Measurements from ENCODE around the gene KRT84. TPM values are rescaled to one million over a fixed set of nuclear protein-coding genes. Genes with fewer than 3 reads are reported as not detected.

Gene KRT84
- total RNA-seq, 1 donor from 2014 or later: not detected

DNA sequence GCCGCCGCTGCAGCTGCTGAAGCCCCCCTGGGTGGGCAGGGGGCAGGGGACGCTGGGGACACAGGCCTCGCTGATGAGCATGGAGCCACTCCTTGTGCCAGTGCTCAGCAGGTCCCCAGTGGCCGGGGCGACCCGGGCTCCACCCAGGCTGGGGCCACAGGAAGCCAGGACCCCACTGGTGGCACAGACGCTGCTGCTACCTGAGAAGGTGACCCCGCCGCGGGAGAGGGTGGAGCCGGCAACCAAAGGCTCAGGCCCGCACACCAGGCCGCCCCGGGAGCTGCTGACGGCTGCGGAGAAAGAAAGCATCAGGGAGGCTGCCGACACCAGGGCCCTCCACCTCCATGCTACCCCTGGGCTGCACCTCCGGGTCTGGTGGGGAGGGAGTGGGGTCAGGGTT is 7.4 kb downstream of the KRT84 start:
- TF ChIP-seq, protein P1, sequence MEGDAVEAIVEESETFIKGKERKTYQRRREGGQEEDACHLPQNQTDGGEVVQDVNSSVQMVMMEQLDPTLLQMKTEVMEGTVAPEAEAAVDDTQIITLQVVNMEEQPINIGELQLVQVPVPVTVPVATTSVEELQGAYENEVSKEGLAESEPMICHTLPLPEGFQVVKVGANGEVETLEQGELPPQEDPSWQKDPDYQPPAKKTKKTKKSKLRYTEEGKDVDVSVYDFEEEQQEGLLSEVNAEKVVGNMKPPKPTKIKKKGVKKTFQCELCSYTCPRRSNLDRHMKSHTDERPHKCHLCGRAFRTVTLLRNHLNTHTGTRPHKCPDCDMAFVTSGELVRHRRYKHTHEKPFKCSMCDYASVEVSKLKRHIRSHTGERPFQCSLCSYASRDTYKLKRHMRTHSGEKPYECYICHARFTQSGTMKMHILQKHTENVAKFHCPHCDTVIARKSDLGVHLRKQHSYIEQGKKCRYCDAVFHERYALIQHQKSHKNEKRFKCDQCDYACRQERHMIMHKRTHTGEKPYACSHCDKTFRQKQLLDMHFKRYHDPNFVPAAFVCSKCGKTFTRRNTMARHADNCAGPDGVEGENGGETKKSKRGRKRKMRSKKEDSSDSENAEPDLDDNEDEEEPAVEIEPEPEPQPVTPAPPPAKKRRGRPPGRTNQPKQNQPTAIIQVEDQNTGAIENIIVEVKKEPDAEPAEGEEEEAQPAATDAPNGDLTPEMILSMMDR (conservative IDR thresholded peaks at IDR 0.05; ENCODE audit: low read depth, low read length): no peak
- H3K4me3 ChIP-seq (ENCODE audit: low read depth, low read length): no peak overlapping the region
- no peak for DNase-seq (ENCODE audit: low read depth)

DNA sequence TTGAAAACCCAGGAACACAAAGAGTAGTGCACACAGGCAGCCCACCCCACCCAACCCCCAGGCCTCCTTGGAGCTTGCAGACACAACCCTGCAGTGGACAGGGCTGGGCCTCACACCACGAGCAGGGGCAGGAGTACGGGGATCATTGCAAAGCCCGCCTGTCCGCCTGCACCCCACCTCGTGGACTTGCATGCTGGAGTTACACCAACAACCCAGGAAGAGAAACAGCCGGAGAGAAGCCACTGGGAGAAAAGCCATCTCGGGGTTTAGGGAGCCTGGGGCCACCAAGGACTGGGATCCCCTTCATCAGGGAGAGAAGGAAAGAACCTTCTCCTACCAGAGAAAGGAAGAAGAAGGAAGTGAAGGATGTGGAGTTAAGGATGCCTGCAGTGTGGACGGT is 8.2 kb downstream of the KRT84 start:
- TF ChIP-seq, protein P1 (conservative IDR thresholded peaks at IDR 0.05; ENCODE audit: low read depth, low read length): no peak

DNA sequence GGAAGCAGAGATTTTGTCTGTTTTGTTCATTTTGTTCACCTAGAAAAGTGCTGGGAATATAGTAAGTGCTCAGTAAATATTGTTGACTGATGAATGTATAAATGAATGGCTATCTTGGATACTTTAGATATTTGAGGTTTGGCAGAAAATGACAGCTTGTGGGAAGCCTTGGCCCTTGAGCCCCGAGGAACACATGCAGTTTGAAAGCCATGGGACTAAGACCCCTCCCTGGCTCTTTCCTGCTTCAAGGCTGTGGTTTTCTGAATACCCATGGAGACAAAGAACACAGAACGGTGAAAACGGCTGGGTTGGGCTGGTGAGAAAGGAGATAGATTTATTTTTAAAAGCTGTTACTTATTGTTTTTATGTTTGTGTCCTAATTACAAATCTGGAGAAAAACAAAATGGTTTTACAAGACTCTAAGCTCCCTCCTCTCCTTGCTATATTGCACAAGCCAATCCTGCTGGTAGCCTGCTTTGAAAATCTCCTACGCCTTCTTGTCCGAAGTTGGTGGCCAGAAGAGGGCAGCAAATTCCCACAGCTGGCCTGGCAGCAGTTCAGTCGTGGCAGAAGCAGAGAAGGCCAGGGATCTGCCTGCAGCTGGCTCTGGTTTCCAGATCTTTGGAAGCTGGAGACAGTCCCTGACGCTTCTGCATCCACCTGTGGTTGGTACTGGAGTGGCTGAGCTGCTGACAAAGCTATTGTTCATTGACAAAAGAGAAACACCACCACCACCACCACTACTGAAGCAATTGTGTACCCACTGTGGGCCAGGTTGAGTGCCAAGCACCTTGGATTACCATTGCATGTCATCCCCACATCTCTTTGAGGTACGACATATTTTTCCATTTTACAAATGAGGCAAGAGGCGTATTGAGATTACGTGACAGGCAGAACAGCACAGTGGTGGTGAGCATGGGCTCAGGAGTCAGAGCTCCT is 13.0 kb downstream of the KRT84 start:
- DNase-seq (ENCODE audit: low read depth): peak; percentile 54
- TF ChIP-seq, protein P1 (conservative IDR thresholded peaks at IDR 0.05; ENCODE audit: low read depth, low read length): peak; percentile 79
- no peak overlapping the region for H3K4me3 ChIP-seq (ENCODE audit: low read depth, low read length)

More for the DNA sequence above, 8.2 kb downstream of the KRT84 start:
- no peak overlapping the region for H3K4me3 ChIP-seq (ENCODE audit: low read depth, low read length)
- DNase-seq (ENCODE audit: low read depth): no peak

DNA sequence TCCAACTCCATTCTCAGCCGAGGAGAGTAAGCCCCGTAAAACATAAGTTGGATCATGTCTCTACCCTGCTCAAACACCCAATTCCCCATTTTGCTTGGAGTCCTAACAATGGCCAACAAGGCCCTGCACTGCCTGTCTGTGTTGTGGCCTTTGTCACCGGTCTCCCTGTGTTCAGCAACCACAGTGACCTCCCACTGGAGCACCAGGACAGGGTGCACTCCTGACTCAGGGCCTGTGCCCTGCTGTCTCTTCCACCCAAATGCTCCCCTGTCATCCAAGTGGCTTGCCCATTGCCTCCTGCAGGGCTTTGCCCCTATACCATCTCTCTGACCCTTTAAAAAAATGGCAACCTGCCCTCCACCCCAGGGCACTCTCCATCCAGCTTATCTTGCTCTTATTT is 13.7 kb downstream of the KRT84 start:
- TF ChIP-seq, protein P1 (conservative IDR thresholded peaks at IDR 0.05; ENCODE audit: low read depth, low read length): no peak
- H3K4me3 ChIP-seq (ENCODE audit: low read depth, low read length): no peak overlapping the region
- no peak for DNase-seq (ENCODE audit: low read depth)

DNA sequence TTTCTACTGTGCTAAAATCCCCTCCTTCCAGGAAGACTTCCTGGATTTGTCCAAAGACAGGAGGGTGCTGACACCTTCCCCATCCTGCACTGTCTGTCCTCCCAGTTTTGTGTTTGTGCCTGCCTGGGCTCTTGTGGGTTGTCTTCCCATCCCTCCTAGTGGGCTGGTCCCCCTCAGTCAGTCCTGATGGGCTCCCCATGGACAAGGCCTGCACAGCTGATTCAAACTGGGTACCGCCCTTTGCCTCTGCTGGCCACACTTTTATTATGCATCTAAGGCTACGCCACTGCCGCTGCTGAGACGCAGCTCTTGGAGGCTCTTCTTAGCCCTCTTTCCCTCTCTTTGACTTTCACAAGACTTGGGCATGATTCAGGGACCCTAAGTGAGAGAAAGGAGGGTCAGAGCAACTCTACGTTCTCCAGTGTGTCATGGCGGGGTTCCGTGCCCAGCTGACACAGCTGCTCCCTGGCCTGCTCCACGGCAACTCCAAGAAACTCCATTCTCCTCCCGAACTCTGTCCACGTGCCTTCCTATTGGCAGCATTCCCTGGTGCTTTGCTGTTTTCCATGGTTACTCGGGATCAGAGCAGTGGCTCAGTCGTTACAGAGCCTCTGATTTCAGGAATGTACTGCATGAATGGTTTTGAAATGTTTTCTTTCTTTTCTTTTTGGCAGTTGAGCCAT is 14.4 kb downstream of the KRT84 start:
- DNase-seq (ENCODE audit: low read depth): peak; percentile 56
- H3K4me3 ChIP-seq (ENCODE audit: low read depth, low read length): no peak overlapping the region
- TF ChIP-seq, protein P1 (conservative IDR thresholded peaks at IDR 0.05; ENCODE audit: low read depth, low read length): no peak

DNA sequence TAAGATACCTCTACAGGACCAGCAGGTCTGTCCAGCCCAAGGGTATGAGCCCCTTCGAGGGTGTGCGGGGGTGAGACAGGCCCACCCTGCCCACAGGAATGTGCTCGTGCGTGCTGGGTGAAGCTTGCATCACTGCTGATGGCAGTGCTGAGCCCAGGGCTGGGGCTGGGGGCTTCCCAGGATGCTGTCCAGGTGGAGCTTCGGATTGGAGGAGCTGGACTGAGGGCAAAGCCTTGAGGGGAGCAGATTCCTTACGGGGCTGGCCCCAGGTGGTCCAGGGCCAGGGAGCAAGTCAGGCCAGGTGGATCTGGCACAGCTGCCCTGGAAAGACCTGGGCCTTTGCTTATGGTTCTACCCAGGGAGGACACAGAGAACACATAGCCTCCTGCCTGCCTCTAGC is 15.6 kb downstream of the KRT84 start:
- no peak for DNase-seq (ENCODE audit: low read depth)
- no peak overlapping the region for H3K4me3 ChIP-seq (ENCODE audit: low read depth, low read length)
- TF ChIP-seq, protein P1 (conservative IDR thresholded peaks at IDR 0.05; ENCODE audit: low read depth, low read length): no peak

All from epithelial cell of proximal tubule (primary cell).